Hematopoietic multipotent progenitor cell treated with erythropoietin and hydrocortisone succinate and interleukin-3 and kit ligand, for 15 days (in vitro differentiated cells): Measurements from ENCODE around the gene MRPL43.

Source experiments
- DNase-seq: peaks from one replicate; pipeline ENCODE4 v3.0.0-alpha.2; 2015; ENCODE audit warnings: low spot score

The MRPL43 gene

GRCh38 chr10:101002456-101002855 lies 15.2 kb upstream of the MRPL43 start:
- no peak for DNase-seq

GRCh38 chr10:101001659-101002035 lies 14.3 kb upstream of the MRPL43 start:
- DNase-seq = no peak

- DNase-seq = no peak
These were observed 13.8 kb upstream of the MRPL43 start for GRCh38 chr10:101000915-101001658.

- no peak for DNase-seq
These were observed 13.0 kb upstream of the MRPL43 start for GRCh38 chr10:101000127-101000914.

- no peak for DNase-seq
These were observed 12.4 kb upstream of the MRPL43 start, which contains the start of gene LZTS2 for GRCh38 chr10:100999742-101000126. Gene LZTS2, plus strand, starts transcription at chr10:100999808. Its CDS starts 2,731 bp downstream, at chr10:101002539.

GRCh38 chr10:100998991-100999741 lies 11.9 kb upstream of the MRPL43 start:
- peak; percentile 78 for DNase-seq

GRCh38 chr10:100998183-100998990 lies 11.1 kb upstream of the MRPL43 start:
- peak; percentile 76 for DNase-seq

- peak; percentile 81 for DNase-seq
These were observed 10.3 kb upstream of the MRPL43 start for GRCh38 chr10:100997360-100998182.

- DNase-seq = no peak
These were observed 9.5 kb upstream of the MRPL43 start for GRCh38 chr10:100996678-100997359.

GRCh38 chr10:100995181-100995580 lies 7.9 kb upstream of the MRPL43 start:
- no peak for DNase-seq

GRCh38 chr10:100993986-100994708 lies 6.8 kb upstream of the MRPL43 start:
- no peak for DNase-seq

GRCh38 chr10:100989088-100989487 lies 1.8 kb upstream of the MRPL43 start:
- no peak for DNase-seq

- DNase-seq = no peak
These were observed 869 bp upstream of the MRPL43 start for GRCh38 chr10:100988166-100988565.

GRCh38 chr10:100987685-100988049 lies 370 bp upstream of the MRPL43 start:
- no peak for DNase-seq

- no peak for DNase-seq
These were observed 710 bp downstream of the MRPL43 start for GRCh38 chr10:100986623-100986951.

GRCh38 chr10:100985336-100985735 lies 2.0 kb downstream of the MRPL43 start:
- DNase-seq = no peak

GRCh38 chr10:100984672-100985177 lies 2.6 kb downstream of the MRPL43 start:
- no peak for DNase-seq

GRCh38 chr10:100983868-100984671 lies 3.2 kb downstream of the MRPL43 start:
- DNase-seq = no peak
